Progenitor cell of endocrine pancreas (in vitro differentiated cells): ENCODE measurements around the gene GALNT2. TPM values are rescaled to one million over a fixed set of nuclear protein-coding genes. Genes with fewer than 3 reads are reported as not detected.

ENCODE experiments used
- DNase-seq: peaks from one replicate; pipeline ENCODE4 v3.0.0; 2021; ENCODE audit warnings: low spot score; ENCODE audit not compliant: unreplicated experiment
- H3K27ac Mint-ChIP-seq: 2 replicates; pipeline ENCODE4 v1.8.0; 2021; ENCODE audit warnings: mild to moderate bottlenecking, moderate library complexity, mixed read lengths
- H3K27me3 Mint-ChIP-seq: 2 replicates; pipeline ENCODE4 v1.8.0; 2021; ENCODE audit warnings: mixed read lengths
- H3K36me3 Mint-ChIP-seq: 2 replicates; pipeline ENCODE4 v1.8.0; 2022; ENCODE audit warnings: mixed read lengths; ENCODE audit not compliant: insufficient read depth
- H3K4me1 Mint-ChIP-seq: 2 replicates; pipeline ENCODE4 v1.8.0; 2021; ENCODE audit warnings: low read depth, mixed read lengths
- H3K4me3 Mint-ChIP-seq: 2 replicates; pipeline ENCODE4 v1.8.0; 2021; ENCODE audit warnings: low read depth, mild to moderate bottlenecking, moderate library complexity, mixed read lengths
- H3K9me3 Mint-ChIP-seq: 2 replicates; pipeline ENCODE4 v1.8.0; 2021; ENCODE audit warnings: low read depth, mixed read lengths
- CTCF ChIP-seq: fragments of 200-600 bp; sonication (generic); IDR thresholded peaks from one replicate; pipeline ENCODE4 v1.5.0; 2021; ENCODE audit warnings: antibody characterized with exemption, mild to moderate bottlenecking; ENCODE audit not compliant: unreplicated experiment
- total RNA-seq: library from RNA; stranded (reverse); gene quantifications from 2 replicates; pipeline ENCODE4 v1.2.1, GENCODE V29; 2021

The GALNT2 gene
- total RNA-seq, 1 donor from 2014 or later = 95.2 TPM

- H3K27me3 Mint-ChIP-seq = no peaks in the 10 kb centered on the region
- TF ChIP-seq CTCF = no peak
- peaks cover 4% of the 10 kb centered on the region for H3K4me1 Mint-ChIP-seq
- DNase-seq = no peak
- no peak overlapping the region for H3K27ac Mint-ChIP-seq
- no peak overlapping the region for H3K4me3 Mint-ChIP-seq
- no peaks in the 10 kb centered on the region for H3K36me3 Mint-ChIP-seq
- H3K9me3 Mint-ChIP-seq = no peaks in the 10 kb centered on the region
These were observed 15.0 kb upstream of the GALNT2 start for GRCh38 chr1:230052018-230052417.

- H3K27me3 Mint-ChIP-seq = peaks cover 3% of the 10 kb centered on the region
- no peaks in the 10 kb centered on the region for H3K9me3 Mint-ChIP-seq
- no peaks in the 10 kb centered on the region for H3K36me3 Mint-ChIP-seq
- no peak for TF ChIP-seq CTCF
- no peak overlapping the region for H3K4me3 Mint-ChIP-seq
- DNase-seq = no peak
- H3K4me1 Mint-ChIP-seq = no peaks in the 10 kb centered on the region
- H3K27ac Mint-ChIP-seq = no peak overlapping the region
These were observed 14.4 kb upstream of the GALNT2 start for GRCh38 chr1:230052665-230053064.

- DNase-seq = no peak
- Mint-ChIP-seq H3K9me3 (no peaks in the 10 kb centered on the region), H3K4me1 (no peaks in the 10 kb centered on the region), H3K27me3 (peaks cover 3% of the 10 kb centered on the region), H3K27ac (no peak overlapping the region), H3K4me3 (no peak overlapping the region), H3K36me3 (no peaks in the 10 kb centered on the region)
- no peak for TF ChIP-seq CTCF
These were observed 12.8 kb upstream of the GALNT2 start for GRCh38 chr1:230054092-230054749.

GRCh38 chr1:230056098-230056497 lies 10.9 kb upstream of the GALNT2 start:
- Mint-ChIP-seq H3K4me1 (no peaks in the 10 kb centered on the region), H3K9me3 (no peaks in the 10 kb centered on the region), H3K4me3 (no peak overlapping the region), H3K36me3 (no peaks in the 10 kb centered on the region), H3K27me3 (peaks cover 3% of the 10 kb centered on the region), H3K27ac (no peak overlapping the region)
- no peak for TF ChIP-seq CTCF
- no peak for DNase-seq

GRCh38 chr1:230057100-230057499 lies 9.9 kb upstream of the GALNT2 start:
- no peak overlapping the region for H3K4me3 Mint-ChIP-seq
- peaks cover 3% of the 10 kb centered on the region for H3K27me3 Mint-ChIP-seq
- DNase-seq = no peak
- H3K27ac Mint-ChIP-seq = no peak overlapping the region
- no peaks in the 10 kb centered on the region for H3K4me1 Mint-ChIP-seq
- peaks cover 6% of the 10 kb centered on the region for H3K9me3 Mint-ChIP-seq
- no peak for TF ChIP-seq CTCF
- no peaks in the 10 kb centered on the region for H3K36me3 Mint-ChIP-seq
